KOPT-K1 (cell line): ENCODE data around the gene MST1.

Source experiments
- H3K27ac ChIP-seq: fragments of 200-600 bp; sonication (generic); 2 replicates; pipeline ENCODE4 v1.5.1; 2016; ENCODE audit warnings: antibody characterized with exemption, mild to moderate bottlenecking, low read depth, low read length; ENCODE audit not compliant: poor library complexity, severe bottlenecking
- H3K36me3 ChIP-seq: fragments of 200-600 bp; sonication (generic); 2 replicates; pipeline ENCODE4 v1.5.1; 2017; ENCODE audit warnings: antibody characterized with exemption, mild to moderate bottlenecking, low read length, moderate library complexity; ENCODE audit not compliant: insufficient read depth
- H3K9me3 ChIP-seq: fragments of 200-600 bp; sonication (generic); 2 replicates; pipeline ENCODE4 v1.5.1; 2017; ENCODE audit warnings: antibody characterized with exemption, low read length, mild to moderate bottlenecking; ENCODE audit not compliant: insufficient read depth, poor library complexity, severe bottlenecking

MST1 gene

DNA sequence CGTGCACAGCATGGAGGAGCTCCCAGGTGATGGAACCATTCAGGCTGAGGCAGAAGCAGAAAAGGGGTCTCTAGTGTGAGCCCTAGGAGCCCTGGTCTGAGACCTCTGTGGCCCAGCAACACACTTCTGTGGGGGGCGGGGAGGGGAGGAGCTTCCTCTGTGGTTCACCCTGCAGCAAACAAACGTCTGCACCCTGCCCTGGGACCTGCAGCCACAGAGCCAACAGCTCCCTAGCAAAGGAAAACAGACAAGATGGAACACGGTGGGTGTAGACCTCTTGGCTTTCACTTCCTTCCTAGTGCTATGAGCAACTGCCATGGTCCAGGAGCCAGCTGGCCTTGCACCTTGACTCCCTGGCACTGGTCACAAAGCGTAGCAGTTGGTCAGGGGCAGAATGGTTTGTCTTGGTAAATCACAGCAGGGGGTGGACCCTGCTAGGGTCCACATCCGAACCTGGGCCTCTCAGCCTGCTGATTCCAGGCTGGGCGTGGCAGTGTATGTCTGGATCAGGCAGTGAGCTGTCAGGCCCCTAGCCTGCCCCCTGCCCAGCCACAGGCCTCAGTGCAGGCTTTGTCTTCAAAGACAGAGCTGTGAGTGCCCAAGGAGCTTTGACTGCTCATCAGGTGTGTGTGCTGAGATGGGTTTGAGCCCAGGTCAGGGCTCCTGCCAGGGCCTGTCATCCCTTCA is 23.5 kb upstream of the MST1 start:
- Histone ChIP-seq H3K36me3 (peaks cover 31% of the 10 kb centered on the region), H3K9me3 (no peaks in the 10 kb centered on the region), H3K27ac (peak overlapping the region; percentile 70)

DNA sequence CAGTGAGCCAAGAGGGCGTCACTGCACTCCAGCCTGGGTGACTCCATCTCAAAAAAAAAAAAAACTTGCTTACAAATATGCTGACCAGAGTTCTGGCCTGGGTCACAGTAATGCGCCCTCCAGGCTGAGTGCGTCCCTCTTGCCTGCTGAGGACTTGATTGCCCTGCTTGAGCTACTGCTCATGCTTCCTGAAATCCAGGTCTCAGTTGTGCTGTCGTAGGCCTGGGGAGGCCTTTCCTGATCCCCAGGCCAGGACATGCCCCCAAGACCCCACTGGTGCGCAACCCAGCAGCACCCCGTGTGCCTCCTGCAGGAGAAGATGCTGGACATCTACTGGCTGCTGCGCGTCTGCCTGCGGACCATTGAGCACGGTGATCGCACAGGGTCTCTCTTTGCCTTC is 22.9 kb upstream of the MST1 start:
- peaks cover 28% of the 10 kb centered on the region for H3K36me3 ChIP-seq
- peak overlapping the region; percentile 70 for H3K27ac ChIP-seq
- H3K9me3 ChIP-seq: no peaks in the 10 kb centered on the region

DNA sequence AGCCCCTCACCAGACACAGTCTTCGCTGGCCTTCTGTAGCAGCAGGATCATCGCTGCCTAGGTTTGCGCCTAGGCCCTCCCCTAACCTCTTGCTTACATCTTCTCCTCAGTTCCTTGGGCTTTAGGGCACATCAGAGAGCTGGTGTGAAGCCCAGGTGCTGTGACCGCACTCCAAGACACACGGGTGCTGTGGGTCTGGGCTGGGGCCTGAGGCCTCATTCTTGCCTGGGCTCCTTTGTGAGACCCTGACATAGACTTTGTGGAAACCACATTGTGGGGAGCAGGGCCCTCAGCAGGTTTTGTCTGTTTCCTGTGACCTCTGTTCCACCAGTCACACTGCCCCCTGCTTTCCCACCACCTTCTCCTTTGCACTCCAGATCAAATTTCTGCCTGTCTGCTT is 22.2 kb upstream of the MST1 start:
- H3K27ac ChIP-seq: peak overlapping the region; percentile 70
- H3K36me3 ChIP-seq: peaks cover 29% of the 10 kb centered on the region

DNA sequence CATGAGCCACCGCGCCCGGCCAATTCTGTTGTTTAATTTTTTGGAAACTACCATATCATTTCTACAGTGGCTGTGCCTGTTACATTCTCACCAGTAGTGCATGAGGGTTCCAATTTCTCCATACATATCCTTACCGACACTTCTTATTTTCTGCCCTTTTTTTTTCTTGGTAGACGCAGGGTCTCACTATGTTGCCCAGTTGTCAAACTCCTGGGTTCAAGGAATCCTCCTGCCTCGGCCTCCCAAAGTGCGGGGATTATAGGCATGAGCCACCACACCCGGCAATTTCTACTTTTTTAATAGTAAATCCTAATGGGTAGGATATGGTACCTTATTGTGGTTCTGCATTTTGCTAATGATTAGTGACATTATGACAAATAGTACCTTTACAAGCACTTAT is 20.6 kb upstream of the MST1 start:
- no peaks in the 10 kb centered on the region for H3K9me3 ChIP-seq
- peaks cover 31% of the 10 kb centered on the region for H3K36me3 ChIP-seq
- no peak overlapping the region for H3K27ac ChIP-seq

More for the DNA sequence above, 22.2 kb upstream of the MST1 start:
- no peaks in the 10 kb centered on the region for H3K9me3 ChIP-seq

DNA sequence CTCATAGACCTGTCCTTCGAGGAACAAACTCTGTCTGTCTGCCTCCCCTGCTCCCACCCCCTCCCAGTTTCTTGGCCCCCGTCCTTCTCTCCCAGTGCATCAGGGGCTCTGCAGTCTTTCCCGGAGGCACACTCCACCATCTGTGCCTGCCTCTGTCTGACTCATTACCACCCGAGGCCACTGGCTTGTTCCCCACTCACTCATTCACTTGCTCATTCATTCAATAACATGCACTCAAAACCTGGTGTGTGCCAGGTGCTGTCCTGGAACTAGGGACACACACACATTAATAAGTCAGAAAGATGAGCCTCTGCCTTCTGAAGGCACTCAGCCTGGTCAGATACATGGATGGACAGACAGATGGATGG is 17.8 kb upstream of the MST1 start:
- no peaks in the 10 kb centered on the region for H3K9me3 ChIP-seq
- peaks cover 53% of the 10 kb centered on the region for H3K36me3 ChIP-seq

DNA sequence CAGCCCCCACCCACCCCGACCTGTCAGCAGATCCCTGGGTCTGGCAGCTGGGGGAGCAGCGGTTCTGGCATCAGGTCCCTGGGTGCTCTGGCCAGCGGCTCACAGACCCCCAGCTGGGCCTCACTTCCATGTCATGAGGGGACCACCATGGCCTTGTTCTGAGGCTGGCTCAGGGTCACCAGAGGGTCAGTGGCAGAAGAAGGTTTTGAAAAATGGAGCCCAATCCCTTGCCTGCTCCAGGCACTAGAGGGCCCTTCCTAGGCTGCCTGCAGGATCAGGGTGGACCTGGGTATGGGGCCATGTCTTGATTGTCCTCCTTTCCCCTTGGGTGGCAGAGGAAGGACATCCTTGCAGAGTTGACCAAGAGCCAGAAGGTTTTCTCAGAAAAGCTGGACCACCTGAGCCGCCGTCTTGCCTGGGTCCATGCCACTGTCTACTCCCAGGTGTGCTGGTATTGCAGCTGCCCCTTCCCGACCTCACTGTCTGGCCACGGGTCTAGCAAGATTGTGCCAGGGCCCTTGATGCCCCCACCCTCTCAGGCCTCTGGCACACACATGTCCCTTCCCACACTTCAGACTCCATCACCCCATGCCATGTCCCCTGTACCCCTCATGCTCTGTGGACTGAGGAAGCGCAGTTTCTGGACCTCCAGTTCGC is 17.3 kb upstream of the MST1 start:
- Histone ChIP-seq H3K36me3 (peaks cover 58% of the 10 kb centered on the region), H3K9me3 (no peaks in the 10 kb centered on the region), H3K27ac (no peak overlapping the region)

More for the DNA sequence above, 17.8 kb upstream of the MST1 start:
- H3K27ac ChIP-seq: no peak overlapping the region

DNA sequence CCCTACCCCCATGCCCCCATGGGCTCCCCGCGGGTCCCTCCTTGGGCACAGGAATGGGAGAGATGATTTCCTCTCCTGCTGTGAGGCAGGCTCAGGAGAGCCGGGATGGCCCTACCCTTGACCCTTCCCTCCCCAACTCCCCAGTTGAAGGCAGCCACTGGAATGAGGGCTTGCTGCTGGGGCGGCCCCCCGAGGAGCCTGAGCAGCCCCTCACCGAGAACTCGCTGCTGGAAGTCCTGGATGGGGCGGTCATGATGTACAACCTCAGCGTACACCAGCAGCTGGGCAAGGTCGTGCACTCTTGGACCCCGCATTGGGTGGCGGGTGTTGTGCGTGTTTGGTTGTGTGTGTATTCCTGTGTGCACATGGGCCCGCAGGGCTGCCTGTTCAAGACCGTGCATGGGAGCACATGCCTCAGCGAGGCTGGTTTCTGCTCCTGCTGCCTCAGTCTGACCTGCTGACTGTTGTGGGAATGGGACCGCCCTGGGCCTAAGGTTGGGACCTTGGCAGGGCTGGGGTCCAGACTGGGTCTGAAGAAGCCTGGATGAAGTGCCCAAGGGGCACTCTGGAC is 16.2 kb upstream of the MST1 start:
- H3K27ac ChIP-seq: no peak overlapping the region
- H3K36me3 ChIP-seq: peaks cover 69% of the 10 kb centered on the region
- no peaks in the 10 kb centered on the region for H3K9me3 ChIP-seq

DNA sequence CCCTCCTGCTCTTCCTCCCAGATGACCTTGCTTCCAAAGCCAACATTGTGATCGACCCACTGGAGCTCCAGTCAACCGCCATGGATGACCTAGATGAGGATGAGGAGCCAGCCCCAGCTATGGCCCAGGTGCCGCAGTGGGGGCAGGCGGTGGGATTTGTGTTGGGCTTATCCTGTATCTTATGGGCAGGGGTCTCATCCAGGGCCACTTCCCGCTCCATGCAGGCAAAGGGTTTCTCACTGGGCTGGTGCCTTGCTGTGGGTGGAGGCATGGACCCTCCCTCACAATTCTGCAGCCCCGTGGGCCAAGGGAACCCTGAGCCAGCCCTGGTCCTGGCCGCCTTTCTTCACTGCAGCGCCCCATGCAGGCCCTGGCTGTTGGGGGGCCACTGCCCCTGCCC is 15.4 kb upstream of the MST1 start:
- Histone ChIP-seq H3K9me3 (no peaks in the 10 kb centered on the region), H3K36me3 (peaks cover 78% of the 10 kb centered on the region)

DNA sequence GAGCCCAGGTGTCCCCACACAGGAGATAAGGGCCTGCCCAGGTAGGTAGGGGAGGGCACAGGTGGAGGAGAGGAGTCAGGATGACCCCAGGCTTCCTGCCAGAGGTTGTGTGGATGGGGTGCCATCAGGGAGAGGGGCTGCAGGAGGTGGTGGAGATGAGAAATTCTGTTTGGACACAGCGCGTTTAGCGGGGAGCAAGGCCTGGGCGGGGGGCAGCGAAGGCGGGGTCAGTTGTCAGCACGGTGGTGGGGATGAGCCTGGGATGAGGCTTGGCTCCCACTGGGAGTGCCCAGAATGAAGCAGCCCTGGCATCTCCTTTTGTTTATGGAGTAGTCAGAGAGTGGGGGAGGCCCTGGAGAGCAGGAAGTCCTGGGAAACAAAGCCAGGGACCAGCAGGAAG is 14.7 kb upstream of the MST1 start:
- no peaks in the 10 kb centered on the region for H3K9me3 ChIP-seq
- no peak overlapping the region for H3K27ac ChIP-seq
- H3K36me3 ChIP-seq: peaks cover 82% of the 10 kb centered on the region

More for the DNA sequence above, 15.4 kb upstream of the MST1 start:
- H3K27ac ChIP-seq: no peak overlapping the region

DNA sequence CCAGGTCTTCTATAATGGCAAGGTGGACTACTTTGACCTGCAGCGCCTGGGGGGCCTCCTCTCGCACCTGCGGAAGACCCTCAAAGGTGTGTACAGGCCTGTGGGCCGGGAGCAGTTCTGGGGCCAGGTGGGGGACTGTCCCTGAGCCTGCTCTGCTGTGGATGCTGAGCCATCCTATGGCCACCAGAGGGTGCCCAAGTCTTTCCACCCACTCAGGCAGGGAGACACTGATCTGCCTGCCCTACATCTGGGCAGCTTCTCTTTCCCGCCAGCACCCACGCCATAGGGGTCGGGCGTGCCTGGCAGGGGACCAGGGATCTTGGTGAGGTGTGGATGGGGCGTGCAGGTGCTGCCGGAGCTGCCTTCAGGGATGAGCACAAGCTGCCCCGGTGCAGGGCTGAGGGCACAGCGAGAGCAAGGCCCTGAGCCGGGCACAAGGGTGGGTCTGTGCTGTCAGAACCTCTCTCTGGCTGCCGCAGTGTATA is 14.2 kb upstream of the MST1 start:
- Histone ChIP-seq H3K9me3 (no peaks in the 10 kb centered on the region), H3K27ac (no peak overlapping the region), H3K36me3 (peaks cover 80% of the 10 kb centered on the region)

DNA sequence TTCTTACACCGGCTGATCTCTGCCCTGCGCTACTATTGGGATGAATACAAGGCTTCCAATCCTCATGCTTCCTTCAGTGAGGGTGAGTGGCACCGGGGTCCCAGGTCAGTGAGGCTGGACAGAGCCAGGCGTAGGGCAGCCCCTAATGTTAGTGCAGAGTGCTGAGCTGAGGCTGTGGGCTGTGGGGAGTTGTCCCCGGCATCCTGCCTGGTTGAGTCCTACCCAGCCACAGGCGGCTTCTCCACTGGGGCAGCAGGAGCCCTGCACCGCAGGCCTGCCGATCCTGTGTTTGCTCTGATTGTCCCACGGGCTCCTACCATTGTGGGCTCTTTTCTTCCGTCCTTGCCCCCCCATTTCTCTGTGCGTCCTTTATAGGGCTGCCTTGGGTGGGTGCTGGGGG is 13.4 kb upstream of the MST1 start:
- Histone ChIP-seq H3K36me3 (peaks cover 83% of the 10 kb centered on the region; the same call in 1 of the 2 replicates), H3K27ac (no peak overlapping the region), H3K9me3 (no peaks in the 10 kb centered on the region)

DNA sequence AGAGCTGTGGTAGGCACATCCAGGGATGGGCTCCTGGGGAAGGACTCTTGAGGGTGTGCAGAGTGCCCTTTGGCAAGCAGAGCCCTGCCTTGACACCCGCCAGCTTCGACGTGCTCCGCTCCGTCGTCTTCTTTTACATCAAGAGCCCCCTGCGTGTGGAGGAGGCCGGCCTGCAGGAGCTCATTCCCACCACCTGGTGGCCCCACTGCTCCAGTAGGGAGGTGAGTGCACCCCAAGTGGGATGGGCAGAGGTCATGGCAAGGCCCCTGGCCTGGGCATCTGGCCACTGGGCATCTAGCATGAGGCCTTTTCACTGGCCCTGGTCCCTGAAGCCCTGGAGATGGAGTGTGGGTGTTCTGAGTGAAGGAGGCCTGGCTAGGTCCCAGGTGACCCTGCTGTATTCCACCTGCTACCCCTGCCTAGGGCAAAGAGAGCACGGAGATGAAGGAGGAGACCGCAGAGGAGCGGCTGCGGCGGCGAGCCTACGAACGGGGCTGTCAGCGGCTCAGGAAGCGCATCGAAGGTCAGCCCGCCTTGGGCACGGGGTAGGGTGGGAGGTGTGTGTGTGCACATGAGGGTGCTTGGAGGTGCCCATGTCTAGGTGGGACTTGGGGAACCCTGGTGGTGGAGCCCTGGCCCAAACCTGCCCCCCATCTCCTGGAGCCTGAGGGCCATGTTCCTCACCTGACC is 12.3 kb upstream of the MST1 start:
- Histone ChIP-seq H3K27ac (no peak overlapping the region), H3K36me3 (peaks cover 77% of the 10 kb centered on the region; the same call in 1 of the 2 replicates), H3K9me3 (no peaks in the 10 kb centered on the region)

DNA sequence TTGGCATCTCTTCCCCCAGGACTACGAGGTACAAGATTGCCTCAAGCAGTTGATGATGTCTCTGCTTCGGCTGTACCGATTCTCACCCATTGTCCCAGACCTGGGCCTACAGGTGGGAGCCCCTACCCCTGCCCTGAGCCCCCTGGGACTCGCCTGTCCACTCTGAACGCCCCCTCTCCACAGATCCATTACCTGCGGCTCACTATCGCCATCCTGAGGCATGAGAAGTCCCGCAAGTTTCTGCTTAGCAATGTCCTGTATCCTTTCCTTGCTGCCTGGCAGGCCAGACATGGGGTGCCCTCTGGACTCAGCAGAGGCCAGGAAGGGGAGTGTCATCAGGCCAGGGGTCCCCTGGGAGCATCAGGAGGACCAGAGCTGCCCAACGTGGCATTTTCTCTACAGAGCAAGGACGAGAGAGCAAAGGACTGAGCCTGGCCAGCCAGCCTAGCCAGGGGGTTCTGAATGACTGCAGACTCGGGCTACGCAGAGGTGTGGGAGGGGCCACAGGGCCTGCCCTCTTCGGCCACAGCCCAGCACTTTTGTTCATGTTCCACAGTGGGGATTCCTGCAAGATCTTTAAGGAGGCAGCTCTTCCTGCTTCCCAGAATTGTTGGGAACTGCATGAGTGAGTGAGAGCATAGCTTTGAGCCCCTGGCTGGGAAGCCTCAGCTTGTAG is 11.3 kb upstream of the MST1 start:
- no peaks in the 10 kb centered on the region for H3K9me3 ChIP-seq
- no peak overlapping the region for H3K27ac ChIP-seq
- H3K36me3 ChIP-seq: peaks cover 69% of the 10 kb centered on the region; the same call in 1 of the 2 replicates

DNA sequence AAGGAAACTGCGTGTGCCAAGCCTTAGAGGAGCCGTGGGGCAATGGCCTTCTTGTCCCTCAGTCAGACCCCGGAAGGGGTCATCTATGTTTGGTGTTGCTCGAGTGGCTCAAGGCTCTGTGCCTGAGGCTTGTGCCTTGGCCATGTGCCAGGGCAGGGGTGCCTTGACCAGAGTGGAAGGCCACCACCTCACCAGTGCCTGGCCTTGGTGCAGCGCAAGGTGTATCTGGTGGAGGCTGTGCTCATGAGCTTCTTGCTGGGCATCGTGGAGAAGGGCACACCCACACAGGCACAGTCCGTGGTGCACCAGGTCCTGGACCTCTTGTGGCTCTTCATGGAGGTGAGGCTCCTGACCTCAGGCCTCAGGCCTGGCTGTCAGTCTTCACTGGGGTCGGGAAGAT is 10.7 kb upstream of the MST1 start:
- Histone ChIP-seq H3K36me3 (peaks cover 63% of the 10 kb centered on the region; the same call in 1 of the 2 replicates), H3K9me3 (no peaks in the 10 kb centered on the region), H3K27ac (no peak overlapping the region)
